Activated T-cell treated with anti-CD3 and anti-CD28 coated beads, Interleukin-2, amount 50 U/mL, for 72 hours (primary cell): ENCODE data around the gene VWF. TPM values are rescaled to one million over a fixed set of nuclear protein-coding genes. Genes with fewer than 3 reads are reported as not detected.
A peak's percentile ranks its signal among the peaks of the same experiment; 100 is the strongest.

ENCODE experiments used
- ATAC-seq, 2 donors: fragments of 150-1000 bp; cut with Tn5 transposase; replicated peaks in 1 of 2; 2 replicates each; pipeline ENCODE4 v1.10.0; 2021; ENCODE audit warnings: moderate library complexity in 2 of 2, mild to moderate bottlenecking in 1 of 2
- DNase-seq, 2 donors: peaks; one replicate each; pipeline ENCODE4 v3.0.0; 2021 to 2022; ENCODE audit warnings: mixed read lengths in 1 of 2
- H3K27ac Mint-ChIP-seq: one replicate; pipeline ENCODE4 v1.8.0; 2022; ENCODE audit warnings: mild to moderate bottlenecking, moderate library complexity, mixed read lengths
- H3K27me3 Mint-ChIP-seq: one replicate; pipeline ENCODE4 v1.8.0; 2022; ENCODE audit warnings: low read depth, mixed read lengths
- H3K36me3 Mint-ChIP-seq, 2 donors: one replicate each; pipeline ENCODE4 v1.8.0; 2022; ENCODE audit warnings: mixed read lengths in 2 of 2, mild to moderate bottlenecking in 1 of 2; ENCODE audit not compliant: insufficient read depth in 2 of 2
- H3K4me1 Mint-ChIP-seq: one replicate; pipeline ENCODE4 v1.8.0; 2022; ENCODE audit warnings: low read depth, mixed read lengths
- H3K4me3 Mint-ChIP-seq, 2 donors: one replicate each; pipeline ENCODE4 v1.8.0; 2022; ENCODE audit warnings: mild to moderate bottlenecking in 2 of 2, mixed read lengths in 2 of 2, moderate library complexity in 2 of 2
- H3K9me3 Mint-ChIP-seq, 2 donors: one replicate each; pipeline ENCODE4 v1.8.0; 2022; ENCODE audit warnings: mixed read lengths in 2 of 2
- total RNA-seq, 2 donors: library from RNA; stranded (reverse); gene quantifications; one replicate each; pipeline ENCODE4 v1.2.3, GENCODE V29; 2022

Gene VWF
- total RNA-seq, 2 donors from 2014 or later: 0.02 TPM

- Mint-ChIP-seq H3K36me3 (no peaks in the 10 kb centered on the region), H3K27ac (no peak overlapping the region), H3K4me3 (no peak overlapping the region), H3K9me3 (no peaks in the 10 kb centered on the region), H3K27me3 (peaks cover 10% of the 10 kb centered on the region), H3K4me1 (no peaks in the 10 kb centered on the region)
- ATAC-seq: peak in 1 of 2 donors; percentile 11
- no peak for DNase-seq
Observed at GRCh38 chr12:5964913-5965900, 159.3 kb downstream of the VWF start.

- Mint-ChIP-seq H3K36me3 (no peaks in the 10 kb centered on the region), H3K27ac (no peak overlapping the region), H3K27me3 (peaks cover 10% of the 10 kb centered on the region), H3K9me3 (no peaks in the 10 kb centered on the region), H3K4me3 (no peak overlapping the region), H3K4me1 (no peaks in the 10 kb centered on the region)
- ATAC-seq (no peak), DNase-seq (no peak)
Observed at GRCh38 chr12:5963515-5963914, 161.0 kb downstream of the VWF start.

GRCh38 chr12:5960783-5961182 is 163.7 kb downstream of the VWF start:
- ATAC-seq: no peak
- no peak overlapping the region for H3K4me3 Mint-ChIP-seq
- H3K36me3 Mint-ChIP-seq: no peaks in the 10 kb centered on the region

GRCh38 chr12:5956987-5957386 is 167.5 kb downstream of the VWF start:
- ATAC-seq (no peak), DNase-seq (no peak)
- H3K36me3 Mint-ChIP-seq: no peaks in the 10 kb centered on the region
- no peak overlapping the region for H3K4me3 Mint-ChIP-seq
- H3K9me3 Mint-ChIP-seq: no peaks in the 10 kb centered on the region
- peaks cover 37% of the 10 kb centered on the region for H3K27me3 Mint-ChIP-seq
- no peaks in the 10 kb centered on the region for H3K4me1 Mint-ChIP-seq
- H3K27ac Mint-ChIP-seq: no peak overlapping the region

More at GRCh38 chr12:5960783-5961182, 163.7 kb downstream of the VWF start:
- Mint-ChIP-seq H3K4me1 (no peaks in the 10 kb centered on the region), H3K27me3 (peaks cover 20% of the 10 kb centered on the region), H3K27ac (no peak overlapping the region), H3K9me3 (no peaks in the 10 kb centered on the region)
- DNase-seq: no peak

- Mint-ChIP-seq H3K4me1 (no peaks in the 10 kb centered on the region), H3K36me3 (no peaks in the 10 kb centered on the region), H3K27ac (no peak overlapping the region), H3K9me3 (no peaks in the 10 kb centered on the region), H3K4me3 (no peak overlapping the region), H3K27me3 (peaks cover 43% of the 10 kb centered on the region)
- no peak for DNase-seq
- ATAC-seq: no peak
Observed at GRCh38 chr12:5954661-5955060, 169.8 kb downstream of the VWF start.

GRCh38 chr12:5953835-5954586 is 170.5 kb downstream of the VWF start:
- Mint-ChIP-seq H3K4me3 (no peak overlapping the region), H3K27ac (no peak overlapping the region), H3K9me3 (no peaks in the 10 kb centered on the region), H3K36me3 (no peaks in the 10 kb centered on the region), H3K4me1 (no peaks in the 10 kb centered on the region), H3K27me3 (peaks cover 48% of the 10 kb centered on the region)
- DNase-seq: no peak
- no peak for ATAC-seq

GRCh38 chr12:5952031-5952430 is 172.4 kb downstream of the VWF start:
- ATAC-seq (no peak), DNase-seq (no peak)
- peaks cover 56% of the 10 kb centered on the region for H3K27me3 Mint-ChIP-seq
- no peaks in the 10 kb centered on the region for H3K4me1 Mint-ChIP-seq
- H3K4me3 Mint-ChIP-seq: no peak overlapping the region
- no peaks in the 10 kb centered on the region for H3K36me3 Mint-ChIP-seq
- H3K9me3 Mint-ChIP-seq: no peaks in the 10 kb centered on the region
- no peak overlapping the region for H3K27ac Mint-ChIP-seq

- Mint-ChIP-seq H3K27me3 (peaks cover 68% of the 10 kb centered on the region), H3K27ac (no peak overlapping the region), H3K4me3 (no peak overlapping the region), H3K4me1 (peaks cover 7% of the 10 kb centered on the region), H3K36me3 (no peaks in the 10 kb centered on the region), H3K9me3 (no peaks in the 10 kb centered on the region)
- DNase-seq (no peak), ATAC-seq (no peak)
Observed at GRCh38 chr12:5948696-5949095, 175.8 kb downstream of the VWF start.

- Mint-ChIP-seq H3K27ac (no peak overlapping the region), H3K36me3 (no peaks in the 10 kb centered on the region), H3K4me1 (peaks cover 7% of the 10 kb centered on the region), H3K27me3 (peaks cover 77% of the 10 kb centered on the region), H3K9me3 (no peaks in the 10 kb centered on the region), H3K4me3 (no peak overlapping the region)
- ATAC-seq (no peak), DNase-seq (no peak)
Observed at GRCh38 chr12:5947006-5947405, 177.5 kb downstream of the VWF start.

- DNase-seq: no peak
- peaks cover 79% of the 10 kb centered on the region for H3K27me3 Mint-ChIP-seq
- H3K36me3 Mint-ChIP-seq: no peaks in the 10 kb centered on the region
- H3K27ac Mint-ChIP-seq: no peak overlapping the region
- no peak overlapping the region for H3K4me3 Mint-ChIP-seq
- peaks cover 7% of the 10 kb centered on the region for H3K4me1 Mint-ChIP-seq
- no peaks in the 10 kb centered on the region for H3K9me3 Mint-ChIP-seq
- no peak for ATAC-seq
Observed at GRCh38 chr12:5946388-5946787, 178.1 kb downstream of the VWF start.

- DNase-seq (no peak), ATAC-seq (no peak)
- Mint-ChIP-seq H3K4me1 (peaks cover 7% of the 10 kb centered on the region), H3K36me3 (no peaks in the 10 kb centered on the region), H3K4me3 (peak within 1 kb of the TSS; percentile 38 to 68), H3K27ac (no peak within 1 kb of the TSS), H3K9me3 (no peaks in the 10 kb centered on the region), H3K27me3 (peaks cover 83% of the 10 kb centered on the region)
Observed at GRCh38 chr12:5945071-5946008, 179.1 kb downstream of the VWF start, which contains the start of gene ANO2. TSS of gene ANO2 (minus strand) at chr12:5945259. CDS start at chr12:5945217, 42 bp downstream.

- Mint-ChIP-seq H3K36me3 (no peaks in the 10 kb centered on the region), H3K27ac (no peak overlapping the region), H3K4me1 (peaks cover 7% of the 10 kb centered on the region), H3K27me3 (peaks cover 86% of the 10 kb centered on the region), H3K9me3 (no peaks in the 10 kb centered on the region), H3K4me3 (no peak overlapping the region)
- ATAC-seq (no peak), DNase-seq (no peak)
Observed at GRCh38 chr12:5944688-5945070, 179.8 kb downstream of the VWF start.
